ENCODE data around the gene FCGBP.

FCGBP gene

GRCh38 chr19:39949026-39949747, 14.8 kb upstream of the FCGBP start:
- no peak for DNase-seq (ENCODE audit: extremely low read depth in 1 of 2, low read depth in 1 of 2)

- no peak for DNase-seq (ENCODE audit: extremely low read depth in 1 of 2, low read depth in 1 of 2)
These were observed 12.1 kb upstream of the FCGBP start for GRCh38 chr19:39946532-39946931.

DNA sequence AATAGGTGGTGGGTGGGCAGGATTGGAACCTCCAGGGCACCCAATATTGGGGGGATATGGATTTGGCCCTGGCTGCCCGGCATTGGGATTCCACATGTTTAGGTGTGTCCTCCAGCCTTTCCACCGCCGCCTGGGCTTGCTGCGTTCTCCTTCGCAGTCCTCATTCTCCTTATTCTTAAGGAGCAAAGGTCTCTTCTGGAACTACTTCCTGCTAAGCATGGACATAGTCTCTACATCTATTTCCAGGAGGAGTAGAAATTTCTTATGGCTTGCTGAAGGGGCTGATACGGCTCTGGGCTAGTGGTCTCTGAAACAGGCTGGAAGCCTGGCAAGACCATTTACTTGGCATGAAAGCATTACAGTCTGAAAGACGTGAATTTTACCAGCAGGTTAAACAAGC, 9.2 kb upstream of the FCGBP start:
- DNase-seq (ENCODE audit: extremely low read depth in 1 of 2, low read depth in 1 of 2): no peak

DNA sequence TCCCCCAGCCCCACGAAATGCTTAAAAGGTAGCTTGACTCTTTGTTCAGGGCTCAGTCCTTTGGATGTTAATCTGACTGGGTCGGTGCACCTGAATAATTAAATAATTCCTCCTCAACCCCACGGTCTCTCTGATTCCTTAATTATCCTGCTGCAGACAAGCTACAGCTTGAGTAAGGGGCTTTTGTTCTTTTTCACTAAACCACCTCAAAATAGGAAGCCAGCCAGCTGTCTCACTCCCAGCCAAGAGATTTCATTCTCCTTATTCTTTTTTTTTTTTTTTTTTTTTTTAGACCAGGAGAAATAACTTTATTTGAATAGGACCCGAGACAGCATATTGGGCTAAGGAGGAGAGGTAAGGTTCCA, 7.9 kb upstream of the FCGBP start:
- no peak for DNase-seq (ENCODE audit: extremely low read depth in 1 of 2, low read depth in 1 of 2)

- peak in 1 of 2 donors; percentile 13 for DNase-seq (ENCODE audit: extremely low read depth in 1 of 2, low read depth in 1 of 2)
These were observed 7.4 kb upstream of the FCGBP start for GRCh38 chr19:39941615-39942365.

- DNase-seq (ENCODE audit: extremely low read depth in 1 of 2, low read depth in 1 of 2): no peak
These were observed 6.7 kb upstream of the FCGBP start for GRCh38 chr19:39941151-39941550.

- DNase-seq (ENCODE audit: extremely low read depth in 1 of 2, low read depth in 1 of 2): no peak
These were observed 5.9 kb upstream of the FCGBP start for GRCh38 chr19:39940221-39940833.

DNA sequence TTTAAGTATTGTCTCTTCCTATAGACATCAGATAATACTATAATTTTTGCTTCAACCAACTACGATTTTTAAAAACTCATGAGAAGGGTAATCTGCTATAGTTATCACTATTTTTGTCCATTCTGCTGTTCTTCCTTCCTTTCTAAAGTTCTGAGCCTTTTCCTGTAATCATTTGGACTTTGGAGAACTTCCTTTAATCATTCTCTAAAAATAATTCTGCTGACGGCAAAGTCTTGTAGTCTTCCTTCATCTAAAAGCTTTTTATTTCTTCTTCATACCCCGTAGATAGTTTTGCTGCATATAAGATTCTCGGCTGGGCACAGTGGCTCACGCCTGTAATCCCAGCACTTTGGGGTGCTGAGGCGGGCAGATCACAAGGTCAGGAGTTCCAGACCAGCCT, 5.1 kb upstream of the FCGBP start:
- DNase-seq (ENCODE audit: extremely low read depth in 1 of 2, low read depth in 1 of 2): no peak

- no peak for DNase-seq (ENCODE audit: extremely low read depth in 1 of 2, low read depth in 1 of 2)
These were observed 3.4 kb upstream of the FCGBP start for GRCh38 chr19:39937787-39938186.

GRCh38 chr19:39937094-39937720, 2.8 kb upstream of the FCGBP start:
- DNase-seq (ENCODE audit: extremely low read depth in 1 of 2, low read depth in 1 of 2): peak in 1 of 2 donors; percentile 8

GRCh38 chr19:39936622-39937021, 2.2 kb upstream of the FCGBP start:
- DNase-seq (ENCODE audit: extremely low read depth in 1 of 2, low read depth in 1 of 2): no peak

DNA sequence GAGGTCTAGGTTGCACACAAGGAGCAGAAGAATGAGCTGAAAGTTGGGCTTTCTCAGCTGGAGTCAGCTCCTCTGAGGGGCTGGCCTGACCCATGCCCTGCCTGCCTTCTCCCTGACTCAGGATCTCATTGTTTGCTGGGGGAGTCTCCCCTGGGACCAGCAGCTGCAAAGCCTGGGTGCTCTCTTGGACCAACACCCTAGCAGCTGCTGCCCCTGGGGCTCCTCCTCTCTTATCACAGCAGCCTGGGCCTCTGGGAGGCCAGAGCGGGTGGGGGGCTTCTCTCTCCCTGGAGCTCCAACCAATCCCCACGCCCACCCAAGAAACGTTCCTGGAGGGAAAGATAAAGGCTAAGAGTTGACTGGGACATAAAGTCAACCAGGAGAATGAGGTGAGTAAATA, 1.6 kb upstream of the FCGBP start:
- DNase-seq (ENCODE audit: extremely low read depth in 1 of 2, low read depth in 1 of 2): no peak

GRCh38 chr19:39935364-39935661, 879 bp upstream of the FCGBP start:
- DNase-seq (ENCODE audit: extremely low read depth in 1 of 2, low read depth in 1 of 2): no peak

- no peak for DNase-seq (ENCODE audit: extremely low read depth in 1 of 2, low read depth in 1 of 2)
These were observed 4.7 kb downstream of the FCGBP start for GRCh38 chr19:39929750-39930149.

DNA sequence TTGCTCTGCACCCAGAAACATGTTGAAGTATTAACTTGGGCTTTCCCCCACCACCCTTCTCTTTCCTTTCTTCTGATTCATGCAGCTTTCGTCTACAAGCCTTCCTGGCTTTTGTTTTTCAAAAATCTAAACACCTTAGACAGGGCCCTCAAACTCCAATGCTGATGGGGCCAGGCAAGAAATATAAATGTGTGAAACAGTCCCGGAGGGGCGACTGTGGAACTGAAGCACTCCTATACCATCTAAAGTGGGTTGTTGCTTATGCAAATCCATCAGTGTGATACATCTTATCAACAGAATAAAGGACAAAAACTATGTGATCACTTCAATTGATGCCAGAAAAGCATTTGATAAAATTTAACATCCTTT, 6.1 kb downstream of the FCGBP start:
- DNase-seq (ENCODE audit: extremely low read depth in 1 of 2, low read depth in 1 of 2): no peak

GRCh38 chr19:39927524-39928356, 6.7 kb downstream of the FCGBP start:
- DNase-seq (ENCODE audit: extremely low read depth in 1 of 2, low read depth in 1 of 2): no peak

DNA sequence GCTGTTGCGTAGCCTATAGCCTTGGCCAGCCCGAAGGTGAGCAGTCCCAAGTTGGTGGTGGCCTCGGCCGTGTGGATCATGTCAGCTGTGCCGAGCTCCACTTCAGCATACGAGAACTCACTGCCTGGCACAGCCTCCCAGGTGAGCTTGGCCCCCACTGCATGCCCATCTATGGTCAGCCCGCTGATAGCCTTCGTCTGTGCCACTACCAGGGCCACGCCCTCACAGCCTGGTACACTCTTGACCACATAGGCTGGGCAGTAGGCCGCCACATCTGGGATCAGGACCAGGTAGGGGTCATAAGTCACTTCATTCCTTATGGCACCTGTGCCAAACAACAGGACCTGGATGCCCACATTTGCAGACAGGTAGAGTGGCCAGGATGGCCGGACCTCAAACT, 7.4 kb downstream of the FCGBP start:
- no peak for DNase-seq (ENCODE audit: extremely low read depth in 1 of 2, low read depth in 1 of 2)

DNA sequence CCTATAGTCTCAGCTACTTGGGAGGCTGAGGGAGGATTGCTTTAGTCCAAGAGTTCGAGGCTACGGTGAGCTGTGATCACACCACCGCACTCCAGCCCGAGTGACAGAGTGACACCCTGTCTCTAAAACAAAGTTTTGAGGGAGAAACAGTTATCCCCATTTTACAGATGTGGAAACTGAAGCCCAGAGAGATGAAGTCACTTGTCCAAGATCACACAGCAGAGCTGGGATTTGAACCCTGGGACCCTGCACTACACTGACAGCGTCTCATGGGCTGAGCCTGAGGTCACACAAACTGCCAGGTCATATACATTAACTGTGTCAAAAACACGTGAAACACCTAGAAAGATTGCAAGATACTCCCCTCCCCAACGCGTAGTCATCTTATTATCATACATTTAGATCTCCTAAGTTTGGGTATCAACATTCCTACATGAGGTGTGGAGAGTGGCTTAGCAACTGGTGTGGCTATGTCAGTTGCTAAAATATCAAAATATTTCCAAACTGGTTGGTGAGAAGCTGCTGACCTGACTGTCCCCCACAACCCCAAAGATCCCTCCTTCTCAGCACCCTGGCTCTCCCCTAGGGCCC, 8.2 kb downstream of the FCGBP start:
- DNase-seq (ENCODE audit: extremely low read depth in 1 of 2, low read depth in 1 of 2): no peak

- no peak for DNase-seq (ENCODE audit: extremely low read depth in 1 of 2, low read depth in 1 of 2)
These were observed 9.5 kb downstream of the FCGBP start for GRCh38 chr19:39924952-39925351.

DNA sequence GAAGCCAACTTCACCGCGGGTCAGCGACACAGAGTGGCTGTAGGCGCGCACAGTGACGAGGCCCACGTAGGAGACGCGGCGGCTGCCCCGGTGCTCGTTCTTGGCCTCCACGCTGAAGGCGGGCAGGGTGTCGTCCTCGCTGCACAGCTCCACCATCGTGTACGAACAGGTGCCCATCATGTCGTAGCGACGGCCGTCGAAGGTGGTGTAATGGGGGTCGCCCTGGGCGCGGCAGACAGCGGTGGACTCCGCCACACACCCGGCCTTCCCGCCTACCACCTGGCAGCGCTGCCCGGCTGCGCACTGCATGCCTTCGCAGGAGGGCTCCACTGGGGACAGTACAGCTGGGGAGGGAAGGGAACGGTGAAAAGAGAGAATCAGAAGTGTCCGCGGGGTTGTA, 10.0 kb downstream of the FCGBP start:
- no peak for DNase-seq (ENCODE audit: extremely low read depth in 1 of 2, low read depth in 1 of 2)

DNA sequence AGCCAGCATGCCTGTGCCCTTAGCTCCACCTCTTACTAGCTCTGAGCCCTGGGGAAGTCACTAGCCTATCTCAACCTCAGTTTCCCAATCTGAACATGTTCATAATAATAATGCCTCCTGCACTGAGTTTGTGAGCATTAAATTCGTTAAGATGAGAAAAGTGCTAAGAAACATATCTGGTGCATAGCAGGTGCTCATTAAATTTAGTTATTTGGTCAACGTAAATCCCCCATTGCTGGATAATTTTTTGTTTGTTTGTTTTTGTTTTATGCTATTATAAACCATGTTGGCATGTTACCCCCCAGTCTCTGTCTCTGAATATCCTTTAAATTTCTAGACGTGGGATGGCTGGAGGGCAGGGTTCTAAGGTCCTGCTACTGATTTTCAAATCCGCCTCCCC, 10.6 kb downstream of the FCGBP start:
- DNase-seq (ENCODE audit: extremely low read depth in 1 of 2, low read depth in 1 of 2): no peak
